ENCODE data around the gene CTRB2. TPM values are rescaled to one million over a fixed set of nuclear protein-coding genes. Genes with fewer than 3 reads are reported as not detected.
A peak's percentile ranks its signal among the peaks of the same experiment; 100 is the strongest.

Gene CTRB2
- total RNA-seq, 1 donor from 2014 or later: not detected

GRCh38 chr16:75251280-75252048 is 44.5 kb upstream of the CTRB2 start, which contains the start of gene BCAR1:
Gene BCAR1 (minus strand): TSS chr16:75251624. CDS start chr16:75251482, 142 bp downstream.
- no peak for TF ChIP-seq CTCF (conservative IDR thresholded peaks at IDR 0.05; ENCODE audit: low read depth, low read length)
- DNase-seq (ENCODE audit: low read depth): no peak
- H3K4me3 ChIP-seq (ENCODE audit: low read depth, low read length): peak within 1 kb of the TSS; percentile 96

GRCh38 chr16:75250809-75251279 is 43.9 kb upstream of the CTRB2 start:
- peak overlapping the region; percentile 96 for H3K4me3 ChIP-seq (ENCODE audit: low read depth, low read length)
- TF ChIP-seq CTCF (conservative IDR thresholded peaks at IDR 0.05; ENCODE audit: low read depth, low read length): no peak
- DNase-seq (ENCODE audit: low read depth): no peak

- no peak for DNase-seq (ENCODE audit: low read depth)
- peak overlapping the region; percentile 96 for H3K4me3 ChIP-seq (ENCODE audit: low read depth, low read length)
- TF ChIP-seq CTCF (conservative IDR thresholded peaks at IDR 0.05; ENCODE audit: low read depth, low read length): no peak
Measured at GRCh38 chr16:75250089-75250808, 43.3 kb upstream of the CTRB2 start.

GRCh38 chr16:75249441-75249840 is 42.5 kb upstream of the CTRB2 start:
- no peak for DNase-seq (ENCODE audit: low read depth)
- TF ChIP-seq CTCF (conservative IDR thresholded peaks at IDR 0.05; ENCODE audit: low read depth, low read length): no peak
- H3K4me3 ChIP-seq (ENCODE audit: low read depth, low read length): peak overlapping the region; percentile 96

- no peak for DNase-seq (ENCODE audit: low read depth)
- peak overlapping the region; percentile 96 for H3K4me3 ChIP-seq (ENCODE audit: low read depth, low read length)
- no peak for TF ChIP-seq CTCF (conservative IDR thresholded peaks at IDR 0.05; ENCODE audit: low read depth, low read length)
Measured at GRCh38 chr16:75248536-75249380, 41.8 kb upstream of the CTRB2 start.

DNA sequence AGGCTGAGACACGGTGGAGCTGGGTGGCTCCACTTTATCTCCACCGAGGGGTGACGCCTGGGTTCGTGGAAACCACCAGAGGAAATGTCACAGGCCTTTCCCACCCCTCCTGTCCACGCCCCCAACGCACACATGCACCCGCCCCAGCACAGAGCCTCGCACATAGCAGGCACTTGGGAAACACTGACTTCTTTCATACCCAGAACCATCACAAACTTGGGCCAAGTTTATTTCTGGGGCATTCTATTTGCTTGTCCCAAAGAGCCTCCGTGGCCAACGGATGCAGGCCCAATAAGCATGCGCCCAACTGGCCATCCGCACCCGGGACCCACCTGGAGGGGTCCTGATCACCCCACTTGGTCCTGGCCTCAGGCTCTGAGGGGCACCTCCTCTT is 41.2 kb upstream of the CTRB2 start:
- H3K4me3 ChIP-seq (ENCODE audit: low read depth, low read length): peak overlapping the region; percentile 96
- DNase-seq (ENCODE audit: low read depth): no peak
- no peak for TF ChIP-seq CTCF (conservative IDR thresholded peaks at IDR 0.05; ENCODE audit: low read depth, low read length)

Measured in epithelial cell of proximal tubule (primary cell).